Skin of body (tissue), 1 donor: ENCODE measurements around the gene KIF2A. TPM values are rescaled to one million over a fixed set of nuclear protein-coding genes. Genes with fewer than 3 reads are reported as not detected.

Source experiments
- total RNA-seq: library from RNA; depleted of rRNA; stranded (reverse); fragments of >200 nt; gene quantifications from one replicate; pipeline ENCODE4 v1.2.3, GENCODE V29; 2014

KIF2A gene
- total RNA-seq, 1 donor from 2014 or later, result 55.8 TPM

Other genes starting within 250 kb of the KIF2A start
- gene DIMT1, start 97.7 kb downstream of the KIF2A start, total RNA-seq, result 23.9 TPM
- 29.2 TPM for gene IPO11, start 106.6 kb downstream of the KIF2A start, total RNA-seq